WTC11 (cell line): ENCODE results near the gene SLC26A2. TPM values are rescaled to one million over a fixed set of nuclear protein-coding genes. Genes with fewer than 3 reads are reported as not detected.

Experiments
- ATAC-seq: fragments of 200-7000 bp; cut with Tn5 transposase; 2 replicates; pipeline ENCODE4 v1.10.0; 2021; ENCODE audit warnings: mild to moderate bottlenecking, moderate library complexity
- CTCF ChIA-PET: fragments of 300-600 bp; sonication (Branson Sonifier 250); formaldehyde crosslinking; loops from one replicate; lab custom pipeline; 2021; ENCODE audit warnings: antibody characterized with exemption; lab: Charles Lee
- POLR2A ChIA-PET: fragments of 350-600 bp; sonication (Branson Sonifier 250); formaldehyde crosslinking; loops from one replicate; lab custom pipeline; 2021; ENCODE audit warnings: antibody characterized with exemption; lab: Charles Lee
- DNase-seq: peaks from one replicate; pipeline ENCODE4 v3.0.0; 2021; ENCODE audit warnings: low spot score
- H3K27ac Mint-ChIP-seq: 2 replicates; pipeline ENCODE4 v1.8.0; 2021; ENCODE audit warnings: mixed read lengths
- H3K27me3 Mint-ChIP-seq: 2 replicates; pipeline ENCODE4 v1.8.0; 2021; ENCODE audit warnings: low read depth, mild to moderate bottlenecking, moderate library complexity, mixed read lengths
- H3K36me3 Mint-ChIP-seq: 2 replicates; pipeline ENCODE4 v1.8.0; 2021; ENCODE audit warnings: mixed read lengths
- H3K4me1 Mint-ChIP-seq: 2 replicates; pipeline ENCODE4 v1.8.0; 2022; ENCODE audit warnings: mixed read lengths
- H3K4me3 Mint-ChIP-seq: 2 replicates; pipeline ENCODE4 v1.8.0; 2021; ENCODE audit warnings: mild to moderate bottlenecking, moderate library complexity, mixed read lengths
- H3K9me3 Mint-ChIP-seq: 2 replicates; pipeline ENCODE4 v1.8.0; 2021; ENCODE audit warnings: mixed read lengths
- AFF4 ChIP-seq: sonication (generic); formaldehyde crosslinking; IDR thresholded peaks from 2 replicates; pipeline ENCODE4 v1.8.1; 2023; ENCODE audit warnings: mild to moderate bottlenecking, missing genetic modification reagents, borderline replicate concordance
- ATF3 ChIP-seq: sonication (generic); formaldehyde crosslinking; conservative IDR thresholded peaks from 2 replicates; pipeline ENCODE4 v1.8.1; 2022; ENCODE audit warnings: mild to moderate bottlenecking, missing genetic modification reagents
- E2F4 ChIP-seq: sonication (generic); formaldehyde crosslinking; IDR thresholded peaks from 2 replicates; pipeline ENCODE4 v1.8.1; 2022; ENCODE audit warnings: low read depth, mild to moderate bottlenecking, moderate library complexity, missing genetic modification reagents, borderline replicate concordance
- ERG ChIP-seq: fragments of 250-450 bp; sonication (Bioruptor Pico); IDR thresholded peaks from 2 replicates; pipeline ENCODE4 v1.8.0; 2021; ENCODE audit warnings: mild to moderate bottlenecking
- FOXP1 ChIP-seq: sonication (generic); formaldehyde crosslinking; IDR thresholded peaks from 2 replicates; pipeline ENCODE4 v1.8.0; 2022; ENCODE audit warnings: missing genetic modification reagents, mild to moderate bottlenecking, moderate library complexity, borderline replicate concordance
- HMGA2 ChIP-seq: fragments of 250-450 bp; sonication (Bioruptor Pico); IDR thresholded peaks from 2 replicates; pipeline ENCODE4 v1.4.0; 2021; ENCODE audit warnings: mild to moderate bottlenecking, moderate library complexity
- IRF1 ChIP-seq: sonication (generic); formaldehyde crosslinking; IDR thresholded peaks from 2 replicates; pipeline ENCODE4 v1.8.0; 2023; ENCODE audit warnings: missing genetic modification reagents
- IRF2 ChIP-seq: sonication (generic); formaldehyde crosslinking; IDR thresholded peaks from 2 replicates; pipeline ENCODE4 v1.8.0; 2022; ENCODE audit warnings: low read depth, missing genetic modification reagents, borderline replicate concordance
- MLX ChIP-seq: sonication (generic); formaldehyde crosslinking; IDR thresholded peaks from 2 replicates; pipeline ENCODE4 v1.8.1; 2023; ENCODE audit warnings: mild to moderate bottlenecking, missing genetic modification reagents, moderate library complexity
- MYBL2 ChIP-seq: sonication (generic); formaldehyde crosslinking; IDR thresholded peaks from 2 replicates; pipeline ENCODE4 v1.8.1; 2023; ENCODE audit warnings: mild to moderate bottlenecking, moderate library complexity, missing genetic modification reagents
- NFATC4 ChIP-seq: fragments of 250-450 bp; sonication (Bioruptor Pico); IDR thresholded peaks from 2 replicates; pipeline ENCODE4 v1.9.0; 2021; ENCODE audit warnings: mild to moderate bottlenecking
- NFE2L1 ChIP-seq: sonication (generic); formaldehyde crosslinking; IDR thresholded peaks from 2 replicates; pipeline ENCODE4 v1.8.1; 2023; ENCODE audit warnings: missing genetic modification reagents
- NR2C2 ChIP-seq: sonication (generic); formaldehyde crosslinking; IDR thresholded peaks from 2 replicates; pipeline ENCODE4 v1.8.0; 2022; ENCODE audit warnings: mild to moderate bottlenecking, missing genetic modification reagents
- SMAD3 ChIP-seq: sonication (generic); formaldehyde crosslinking; IDR thresholded peaks from 2 replicates; pipeline ENCODE4 v1.8.0; 2022; ENCODE audit warnings: missing genetic modification reagents, mild to moderate bottlenecking, borderline replicate concordance
- TEAD1 ChIP-seq: sonication (generic); formaldehyde crosslinking; IDR thresholded peaks from 2 replicates; pipeline ENCODE4 v1.8.0; 2022; ENCODE audit warnings: mild to moderate bottlenecking, missing genetic modification reagents
- ZNF121 ChIP-seq: sonication (generic); formaldehyde crosslinking; IDR thresholded peaks from 2 replicates; pipeline ENCODE4 v1.8.0; 2023; ENCODE audit warnings: missing genetic modification reagents
- ZNF263 ChIP-seq: sonication (generic); formaldehyde crosslinking; IDR thresholded peaks from 2 replicates; pipeline ENCODE4 v1.8.1; 2022; ENCODE audit warnings: low read depth, mild to moderate bottlenecking, moderate library complexity, missing genetic modification reagents
- ZNF532 ChIP-seq: fragments of 250-450 bp; sonication (Bioruptor Pico); IDR thresholded peaks from 2 replicates; pipeline ENCODE4 v1.9.0; 2021; ENCODE audit warnings: mild to moderate bottlenecking, borderline replicate concordance
- ZNF671 ChIP-seq: fragments of 250-450 bp; sonication (Bioruptor Pico); IDR thresholded peaks from 2 replicates; pipeline ENCODE4 v1.8.0; 2021; ENCODE audit warnings: mild to moderate bottlenecking
- total RNA-seq: library from RNA; stranded (reverse); gene quantifications from 3 replicates; pipeline ENCODE4 v1.2.3, GENCODE V29; 2021

Gene SLC26A2
- total RNA-seq, 1 experiment from 2014 or later, result 11.1 TPM

- TF ChIP-seq ZNF532 (CRISPR knock-in tag) (no peak), FOXP1 (CRISPR knock-in tag) (no peak), SMAD3 (no peak), ATF3 (CRISPR knock-in tag) (no peak), NFE2L1 (CRISPR knock-in tag) (no peak), IRF2 (CRISPR knock-in tag) (no peak), ZNF121 (no peak), NFATC4 (CRISPR knock-in tag) (no peak), MLX (CRISPR knock-in tag) (no peak), HMGA2 (CRISPR knock-in tag) (no peak), TEAD1 (CRISPR knock-in tag) (no peak), NR2C2 (no peak), ERG (CRISPR knock-in tag) (no peak), ZNF671 (CRISPR knock-in tag) (no peak), AFF4 (CRISPR knock-in tag) (no peak)
Observed at GRCh38 chr5:150017226-150018005, 56.9 kb downstream of the SLC26A2 start (continued).

GRCh38 chr5:150020249-150020648, 59.7 kb downstream of the SLC26A2 start:
- no peak for TF ChIP-seq E2F4 (CRISPR knock-in tag)
- TF ChIP-seq IRF1, result no peak
- TF ChIP-seq ZNF263, result no peak
- no peak for TF ChIP-seq MYBL2 (CRISPR knock-in tag)
- TF ChIP-seq FOXP1 (CRISPR knock-in tag), result no peak
- Mint-ChIP-seq H3K27ac (peak overlapping the region; percentile 92), H3K36me3 (peaks cover 78% of the 10 kb centered on the region), H3K4me1 (peaks cover 27% of the 10 kb centered on the region), H3K4me3 (no peak overlapping the region), H3K27me3 (no peaks in the 10 kb centered on the region), H3K9me3 (peaks cover 14% of the 10 kb centered on the region)
- DNase-seq (no peak), ATAC-seq (no peak)
- POLR2A ChIA-PET, result no interaction called here
- CTCF ChIA-PET, result interaction anchor here (1.1 kb wide), 1 partner anchor 14 kb away, joined by 6 read pairs; no protein-coding TSS in a partner anchor
